PC-3 (cell line): ENCODE results near the gene SDCBP2. TPM values are rescaled to one million over a fixed set of nuclear protein-coding genes. Genes with fewer than 3 reads are reported as not detected.

Source experiments
- ATAC-seq: fragments of 200-7000 bp; cut with Tn5 transposase; 2 replicates; pipeline ENCODE4 v1.9.1; 2020; ENCODE audit warnings: mild to moderate bottlenecking, moderate library complexity
- BruUV-seq: library from RNA; stranded (reverse); fragments of 400-500 nt; replicated peaks from 2 replicates; lab custom pipeline; 2021; lab: Mats Ljungman, UMichigan
- CTCF ChIA-PET: fragments of 300-600 bp; sonication (Branson Sonifier 250); formaldehyde crosslinking; loops from one replicate; lab custom pipeline; 2022; ENCODE audit warnings: antibody characterized with exemption; lab: Charles Lee
- POLR2A ChIA-PET: fragments of 300-600 bp; sonication (Branson Sonifier 250); formaldehyde crosslinking; loops from one replicate; lab custom pipeline; 2022; ENCODE audit warnings: antibody characterized with exemption; ENCODE audit not compliant: unreplicated experiment; lab: Charles Lee
- DNase-seq: peaks from one replicate; pipeline ENCODE4 v3.0.0-alpha.2; 2015
- H2AFZ ChIP-seq: fragments of 300-600 bp; sonication (generic); 2 replicates; pipeline ENCODE4 v1.6.0; 2016; ENCODE audit warnings: antibody characterized with exemption, low read length
- H3F3A ChIP-seq: fragments of 300-600 bp; sonication (generic); one replicate; pipeline ENCODE4 v1.6.0; 2017; ENCODE audit warnings: antibody characterized with exemption, low read length, control low read depth, mild to moderate bottlenecking; ENCODE audit not compliant: unreplicated experiment
- H3K27ac ChIP-seq: fragments of 300-600 bp; sonication (generic); 2 replicates; pipeline ENCODE4 v1.5.1; 2016; ENCODE audit warnings: mild to moderate bottlenecking, low read length
- H3K27me3 ChIP-seq: fragments of 300-600 bp; sonication (generic); 2 replicates; pipeline ENCODE4 v1.6.1; 2016; ENCODE audit warnings: low read length, mixed read lengths
- H3K36me3 ChIP-seq: fragments of 300-600 bp; sonication (generic); 2 replicates; pipeline ENCODE4 v1.6.1; 2016; ENCODE audit warnings: low read depth, mixed run types, low read length, mixed read lengths
- H3K4me1 ChIP-seq: fragments of 300-600 bp; sonication (generic); 2 replicates; pipeline ENCODE4 v1.5.1; 2016; ENCODE audit warnings: low read length; ENCODE audit not compliant: insufficient read depth
- H3K4me2 ChIP-seq: fragments of 300-600 bp; sonication (generic); 2 replicates; pipeline ENCODE4 v1.6.0; 2016; ENCODE audit warnings: low read length
- H3K4me3 ChIP-seq: fragments of 300-600 bp; sonication (generic); 2 replicates; pipeline ENCODE4 v1.5.1; 2016; ENCODE audit warnings: mild to moderate bottlenecking, low read length, mixed read lengths
- H3K79me2 ChIP-seq: fragments of 300-600 bp; sonication (generic); 2 replicates; pipeline ENCODE4 v1.6.1; 2017; ENCODE audit warnings: low read length, mixed read lengths
- H3K9ac ChIP-seq: fragments of 300-600 bp; sonication (generic); 2 replicates; pipeline ENCODE4 v1.6.0; 2016; ENCODE audit warnings: mild to moderate bottlenecking, low read length
- H3K9me2 ChIP-seq: fragments of 300-600 bp; sonication (generic); replicated peaks from 2 replicates; pipeline ENCODE4 v1.6.1; 2016; ENCODE audit warnings: mixed run types, low read length, mixed read lengths
- H3K9me3 ChIP-seq: fragments of 300-600 bp; sonication (generic); 2 replicates; pipeline ENCODE4 v1.6.1; 2016; ENCODE audit warnings: low read length, mixed read lengths
- H4K20me1 ChIP-seq: fragments of 300-600 bp; sonication (generic); 2 replicates; pipeline ENCODE4 v1.6.1; 2016; ENCODE audit warnings: low read length, mixed read lengths
- CTCF ChIP-seq: fragments of 300-600 bp; sonication (generic); conservative IDR thresholded peaks from 2 replicates; pipeline ENCODE4 v1.5.1; 2017; ENCODE audit warnings: antibody characterized with exemption, low read depth, mild to moderate bottlenecking, low read length
- EZH2 ChIP-seq: fragments of 300-600 bp; sonication (generic); IDR thresholded peaks from one replicate; pipeline ENCODE4 v1.6.1; 2017; ENCODE audit warnings: antibody characterized with exemption, mild to moderate bottlenecking, low read length; ENCODE audit not compliant: unreplicated experiment
- EZH2phosphoT487 ChIP-seq: fragments of 300-600 bp; sonication (generic); IDR thresholded peaks from 2 replicates; pipeline ENCODE4 v1.6.1; 2018; ENCODE audit warnings: mild to moderate bottlenecking, antibody characterized with exemption, low read length, borderline replicate concordance
- intact Hi-C: fragments of 100-400 bp; cut with micrococcal nuclease; formaldehyde crosslinking; loops from 2 replicates; pipeline ENCODE4 v1.9.0; 2023
- total RNA-seq: library from RNA; depleted of rRNA; stranded (reverse); fragments of >200 nt; gene quantifications from 2 replicates; pipeline ENCODE4 v1.2.3, GENCODE V29; 2014

Gene SDCBP2
- total RNA-seq, 1 experiment from 2014 or later: 14.4 TPM

GRCh38 chr20:1357921-1358671 lies 29.2 kb upstream of the SDCBP2 start:
- ATAC-seq: peak; percentile 74
- Histone ChIP-seq H3K4me1 (peaks cover 10% of the 10 kb centered on the region), H4K20me1 (no peaks in the 10 kb centered on the region), H3K27ac (0 out of 2 replicates have a peak overlapping the region, but pooled peaks have one; percentile 6), H3K9me2 (no peaks in the 10 kb centered on the region), H3K9ac (no peak overlapping the region), H3K27me3 (no peaks in the 10 kb centered on the region), H3K9me3 (no peaks in the 10 kb centered on the region), H3K36me3 (peaks cover 53% of the 10 kb centered on the region), H3F3A (no peaks in the 10 kb centered on the region), H3K79me2 (peaks cover 19% of the 10 kb centered on the region; the same call in 1 of the 2 replicates), H3K4me3 (no peak overlapping the region), H3K4me2 (no peak overlapping the region), H2AFZ (no peak overlapping the region)
- DNase-seq: peak; percentile 64
- BruUV-seq: no TSS peak
- CTCF ChIA-PET: no interaction called here
- POLR2A ChIA-PET: no interaction called here
- intact Hi-C loops: no loop called here
- no peak for TF ChIP-seq EZH2
- no peak for TF ChIP-seq CTCF
- no peak for TF ChIP-seq EZH2phosphoT487

- H3K9me3 ChIP-seq: no peaks in the 10 kb centered on the region
- no peak overlapping the region for H3K27ac ChIP-seq
- H3K9me2 ChIP-seq: no peaks in the 10 kb centered on the region
- no peak overlapping the region for H2AFZ ChIP-seq
- no peak for TF ChIP-seq CTCF
- TF ChIP-seq EZH2: no peak
- no peak for TF ChIP-seq EZH2phosphoT487
- H3K4me1 ChIP-seq: peaks cover 10% of the 10 kb centered on the region
- H4K20me1 ChIP-seq: no peaks in the 10 kb centered on the region
- ATAC-seq (no peak), DNase-seq (no peak)
- H3K36me3 ChIP-seq: peaks cover 45% of the 10 kb centered on the region
- H3K4me2 ChIP-seq: no peak overlapping the region
- H3K27me3 ChIP-seq: no peaks in the 10 kb centered on the region
- BruUV-seq: no TSS peak
- intact Hi-C loops: no loop called here
- ChIA-PET POLR2A (no interaction called here), CTCF (no interaction called here)
- no peaks in the 10 kb centered on the region for H3F3A ChIP-seq
- no peak overlapping the region for H3K4me3 ChIP-seq
- H3K79me2 ChIP-seq: peaks cover 23% of the 10 kb centered on the region; the same call in 1 of the 2 replicates
- H3K9ac ChIP-seq: no peak overlapping the region
Observed at GRCh38 chr20:1353956-1354355, 25.0 kb upstream of the SDCBP2 start.
